HEK293 (cell line): ENCODE measurements around the gene GIT1.

Experiments
- CTCF ChIA-PET: fragments of 350-600 bp; formaldehyde crosslinking; extraction: SDS; loops from one replicate; lab custom pipeline; 2021; ENCODE audit warnings: antibody characterized with exemption; lab: Yijun Ruan, JAX
- POLR2A ChIA-PET: fragments of 300-600 bp; formaldehyde crosslinking; extraction: SDS; loops from one replicate; lab custom pipeline; 2020; ENCODE audit warnings: antibody characterized with exemption, inconsistent platforms; lab: Yijun Ruan, JAX
- H3K27ac ChIP-seq: fragments of 200-500 bp; sonication (Bioruptor generic); 2 replicates; pipeline ENCODE4 v1.5.1; 2014; ENCODE audit warnings: low read depth, low read length, control low read depth, inconsistent platforms; ENCODE audit errors: extremely low read depth
- H3K36me3 ChIP-seq, 2 experiments: fragments of 200-500 bp in 1 of 2; sonication (Bioruptor generic) in 1 of 2; 1 replicate in 1 of 2; 2 replicates in 1 of 2; pipeline ENCODE4 v1.5.1; 2014 to 2017; ENCODE audit warnings: inconsistent platforms in 2 of 2, low read length in 2 of 2; ENCODE audit not compliant: control insufficient read depth in 2 of 2, insufficient read depth in 1 of 2
- H3K4me1 ChIP-seq: fragments of 200-500 bp; sonication (Bioruptor generic); 2 replicates; pipeline ENCODE4 v1.5.1; 2014; ENCODE audit warnings: mild to moderate bottlenecking, low read length, inconsistent platforms; ENCODE audit not compliant: control insufficient read depth, insufficient read depth
- H3K4me3 ChIP-seq: 2 replicates; pipeline ENCODE4 v1.5.1; 2011; ENCODE audit warnings: low read depth, mild to moderate bottlenecking, control low read depth, low read length, moderate library complexity
- H3K9me3 ChIP-seq: fragments of 200-500 bp; sonication (Bioruptor generic); 2 replicates; pipeline ENCODE4 v1.5.1; 2014; ENCODE audit warnings: low read depth, low read length, inconsistent platforms; ENCODE audit not compliant: control insufficient read depth, insufficient read depth
- CTCF ChIP-seq: fragments of 450-650 bp; formaldehyde crosslinking; IDR thresholded peaks from 2 replicates; pipeline ENCODE4 v1.5.1; 2016; ENCODE audit warnings: missing biosample characterization, missing genetic modification characterization
- HIC1 ChIP-seq: fragments of 450-650 bp; formaldehyde crosslinking; IDR thresholded peaks from 2 replicates; pipeline ENCODE4 v1.5.1; 2016; ENCODE audit warnings: missing biosample characterization, missing genetic modification characterization
- MEIS1 ChIP-seq: sonication (generic); formaldehyde crosslinking; IDR thresholded peaks from 2 replicates; pipeline ENCODE4 v1.8.1; 2022; ENCODE audit warnings: missing genetic modification reagents, mild to moderate bottlenecking, borderline replicate concordance
- OSR2 ChIP-seq: fragments of 450-650 bp; formaldehyde crosslinking; IDR thresholded peaks from 2 replicates; pipeline ENCODE4 v1.5.1; 2016; ENCODE audit warnings: missing biosample characterization, missing genetic modification characterization
- PBX3 ChIP-seq: sonication (generic); formaldehyde crosslinking; IDR thresholded peaks from 2 replicates; pipeline ENCODE4 v1.8.1; 2022; ENCODE audit warnings: mild to moderate bottlenecking, moderate library complexity, missing genetic modification reagents
- PRDM10 ChIP-seq: fragments of 450-650 bp; formaldehyde crosslinking; IDR thresholded peaks from 2 replicates; pipeline ENCODE4 v1.5.1; 2016; ENCODE audit warnings: missing biosample characterization, missing genetic modification characterization
- PRDM6 ChIP-seq: fragments of 450-650 bp; formaldehyde crosslinking; IDR thresholded peaks from 2 replicates; pipeline ENCODE4 v1.5.1; 2017; ENCODE audit warnings: missing biosample characterization, missing genetic modification characterization
- ZBTB1 ChIP-seq: fragments of 450-650 bp; formaldehyde crosslinking; IDR thresholded peaks from 2 replicates; pipeline ENCODE4 v1.5.1; 2016; ENCODE audit warnings: missing biosample characterization, missing genetic modification characterization
- ZNF133 ChIP-seq: fragments of 450-650 bp; formaldehyde crosslinking; IDR thresholded peaks from 2 replicates; pipeline ENCODE4 v1.5.1; 2016; ENCODE audit warnings: missing biosample characterization, missing genetic modification characterization
- ZNF146 ChIP-seq: fragments of 450-650 bp; formaldehyde crosslinking; IDR thresholded peaks from 2 replicates; pipeline ENCODE4 v1.5.1; 2016; ENCODE audit warnings: missing biosample characterization, missing genetic modification characterization
- ZNF174 ChIP-seq: fragments of 450-650 bp; formaldehyde crosslinking; IDR thresholded peaks from 2 replicates; pipeline ENCODE4 v1.5.0; 2017; ENCODE audit warnings: missing biosample characterization, mild to moderate bottlenecking, missing genetic modification characterization
- ZNF266 ChIP-seq: fragments of 450-650 bp; formaldehyde crosslinking; IDR thresholded peaks from 2 replicates; pipeline ENCODE4 v1.5.1; 2016; ENCODE audit warnings: missing biosample characterization, missing genetic modification characterization, low read depth
- ZNF335 ChIP-seq: fragments of 450-650 bp; formaldehyde crosslinking; conservative IDR thresholded peaks from 2 replicates; pipeline ENCODE4 v1.5.1; 2016; ENCODE audit warnings: missing biosample characterization, missing genetic modification characterization
- ZNF449 ChIP-seq: fragments of 450-650 bp; formaldehyde crosslinking; IDR thresholded peaks from 2 replicates; pipeline ENCODE4 v1.5.1; 2017; ENCODE audit warnings: missing biosample characterization, mild to moderate bottlenecking, missing genetic modification characterization, moderate library complexity
- ZNF473 ChIP-seq: fragments of 450-650 bp; formaldehyde crosslinking; IDR thresholded peaks from 2 replicates; pipeline ENCODE4 v1.5.1; 2017; ENCODE audit warnings: missing biosample characterization, missing genetic modification characterization
- ZNF600 ChIP-seq: fragments of 450-650 bp; formaldehyde crosslinking; IDR thresholded peaks from 2 replicates; pipeline ENCODE4 v1.5.1; 2016; ENCODE audit warnings: missing biosample characterization, missing genetic modification characterization

Gene GIT1

GRCh38 chr17:29565643-29566472 is 23.6 kb downstream of the GIT1 start:
- peaks cover 13% of the 10 kb centered on the region for H3K4me1 ChIP-seq
- peak overlapping the region; percentile 87 for H3K27ac ChIP-seq
- POLR2A ChIA-PET = interaction anchor here (1.0 to 4.6 kb wide), 4 partner anchors 9 to 442 kb away, joined by 3 to 28 read pairs (median 8); partner anchors contain the start of gene ANKRD13B
- peak overlapping the region; percentile 44 for H3K4me3 ChIP-seq
- no peak for TF ChIP-seq ZNF133 (tag by site-specific recombination)
- peak; percentile 61 for TF ChIP-seq ZNF335 (tag by site-specific recombination)
- TF ChIP-seq HIC1 (tag by site-specific recombination) = no peak
- no peak for TF ChIP-seq PRDM6
- TF ChIP-seq ZNF146 (tag by site-specific recombination) = no peak
- TF ChIP-seq OSR2 (tag by site-specific recombination) = no peak
- TF ChIP-seq ZNF449 (tag by site-specific recombination) = 0 out of 2 replicates have a peak, but pooled peaks have one; percentile 43
- TF ChIP-seq PBX3 = peak; percentile 45; the same call in 1 of the 2 replicates
- no peak for TF ChIP-seq PRDM10 (tag by site-specific recombination)
- TF ChIP-seq ZNF473 (tag by site-specific recombination) = no peak
- 0 out of 2 replicates have a peak, but pooled peaks have one; percentile 37 for TF ChIP-seq CTCF
- peak; percentile 55 for TF ChIP-seq ZNF600
- no peak for TF ChIP-seq ZNF266 (tag by site-specific recombination)
- TF ChIP-seq ZBTB1 = no peak
- TF ChIP-seq MEIS1 (CRISPR knock-in tag) = no peak
- TF ChIP-seq ZNF174 (tag by site-specific recombination) = no peak
- TF ChIP-seq, all 188 proteins: peak for 5
- peaks cover 10 to 15% of the 10 kb centered on the region in 2 experiments for H3K36me3 ChIP-seq
- CTCF ChIA-PET = interaction anchor here (0.6 to 4.6 kb wide), 8 partner anchors 26 to 528 kb away, joined by 3 to 29 read pairs (median 5); partner anchors contain the start of genes ANKRD13B and MYO18A
- no peaks in the 10 kb centered on the region for H3K9me3 ChIP-seq
